Stimulated activated CD4-positive, alpha-beta T cell treated with anti-CD3 and anti-CD28 coated beads, Interleukin-2, amount 100 ng/mL, for 48 hours (primary cell): ENCODE measurements around the gene SMIM24.
"Not testable (repeated sequence)": the region's sequence is repeated elsewhere in the genome, so short reads cannot be mapped to it uniquely, and the experiment has no call there.

Experiments used
- DNase-seq, 2 donors: peaks; one replicate each; pipeline ENCODE4 v3.0.0-alpha.2; 2020

Gene SMIM24

GRCh38 chr19:3480383-3481091 is at the start of gene SMIM24:
TSS of gene SMIM24 (minus strand) at chr19:3480525. CDS start at chr19:3480463, 62 bp downstream.
- no peak for DNase-seq

- DNase-seq, result not testable (repeated sequence)
Measured at GRCh38 chr19:3529299-3529698, 49.0 kb upstream of the SMIM24 start.

GRCh38 chr19:3528539-3529211 is 48.4 kb upstream of the SMIM24 start:
- no peak for DNase-seq

GRCh38 chr19:3528080-3528479 is 47.8 kb upstream of the SMIM24 start:
- no peak for DNase-seq

DNA sequence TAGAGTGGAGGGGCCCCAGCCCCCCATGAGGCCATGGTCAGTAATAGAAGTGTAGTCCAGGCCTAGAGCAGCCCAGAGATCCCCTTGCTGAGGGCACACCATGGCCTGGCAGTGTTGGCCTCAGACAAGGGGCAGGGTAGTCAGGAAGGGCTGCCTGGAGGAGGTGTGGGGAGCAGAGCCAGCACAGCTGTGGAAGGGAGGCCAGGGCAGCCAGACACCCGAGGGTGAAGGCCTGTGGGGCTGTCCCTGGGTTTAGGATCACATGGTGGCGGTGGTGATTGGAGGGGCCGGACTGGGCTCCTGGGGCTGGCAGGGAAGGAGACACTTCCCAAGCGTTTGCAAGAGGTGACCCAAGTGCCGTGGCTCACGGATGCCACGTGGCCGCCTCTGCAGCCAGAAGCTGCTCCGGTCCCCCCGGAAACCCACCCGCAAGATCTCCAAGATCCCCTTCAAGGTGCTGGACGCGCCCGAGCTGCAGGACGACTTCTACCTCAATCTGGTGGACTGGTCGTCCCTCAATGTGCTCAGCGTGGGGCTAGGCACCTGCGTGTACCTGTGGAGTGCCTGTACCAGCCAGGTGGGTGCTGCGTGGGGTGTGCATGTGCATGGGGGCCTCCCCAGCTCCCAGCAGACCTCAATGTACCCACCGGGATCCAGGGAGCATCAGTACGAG is 47.0 kb upstream of the SMIM24 start:
- DNase-seq, result no peak

- DNase-seq, result no peak
Measured at GRCh38 chr19:3526507-3527237, 46.3 kb upstream of the SMIM24 start.

- no peak for DNase-seq
Measured at GRCh38 chr19:3524904-3525451, 44.7 kb upstream of the SMIM24 start.

DNA sequence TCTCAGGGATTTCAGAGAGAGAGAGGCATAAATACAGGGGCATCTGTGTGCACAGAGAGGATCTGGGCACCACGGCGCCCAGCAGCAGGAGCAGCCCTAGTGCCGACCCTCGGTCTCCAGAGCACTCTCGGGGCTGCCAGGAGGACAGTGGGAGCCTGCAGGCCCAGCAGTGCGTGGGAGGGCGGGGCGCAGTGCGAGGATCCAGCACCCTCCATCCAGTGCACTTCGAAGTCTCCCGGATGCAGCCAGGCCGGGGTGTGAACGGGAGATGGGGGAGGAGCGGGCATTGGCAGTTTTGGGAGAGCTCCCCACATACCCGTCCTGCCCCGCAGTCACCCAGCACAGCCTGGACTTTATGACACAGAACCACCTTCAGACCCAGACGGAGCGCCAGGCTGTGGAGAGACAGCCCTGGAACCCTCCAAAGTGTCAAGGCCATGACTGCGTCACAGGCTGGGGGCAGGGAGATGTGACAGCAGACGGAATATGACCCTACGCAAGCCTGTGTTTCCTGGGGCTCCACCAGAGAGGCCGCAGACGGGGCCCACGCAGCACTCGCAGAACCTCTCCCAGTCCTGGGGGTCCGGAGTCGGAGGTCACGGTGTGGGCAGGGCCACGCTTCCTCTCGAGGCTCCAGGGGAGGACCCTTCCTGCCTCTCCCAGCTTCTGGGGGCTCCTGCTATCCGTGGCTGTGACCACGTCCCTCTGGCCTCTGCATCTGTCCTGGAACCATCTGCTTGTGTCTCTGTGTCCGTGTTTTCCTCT is 43.9 kb upstream of the SMIM24 start:
- no peak for DNase-seq

DNA sequence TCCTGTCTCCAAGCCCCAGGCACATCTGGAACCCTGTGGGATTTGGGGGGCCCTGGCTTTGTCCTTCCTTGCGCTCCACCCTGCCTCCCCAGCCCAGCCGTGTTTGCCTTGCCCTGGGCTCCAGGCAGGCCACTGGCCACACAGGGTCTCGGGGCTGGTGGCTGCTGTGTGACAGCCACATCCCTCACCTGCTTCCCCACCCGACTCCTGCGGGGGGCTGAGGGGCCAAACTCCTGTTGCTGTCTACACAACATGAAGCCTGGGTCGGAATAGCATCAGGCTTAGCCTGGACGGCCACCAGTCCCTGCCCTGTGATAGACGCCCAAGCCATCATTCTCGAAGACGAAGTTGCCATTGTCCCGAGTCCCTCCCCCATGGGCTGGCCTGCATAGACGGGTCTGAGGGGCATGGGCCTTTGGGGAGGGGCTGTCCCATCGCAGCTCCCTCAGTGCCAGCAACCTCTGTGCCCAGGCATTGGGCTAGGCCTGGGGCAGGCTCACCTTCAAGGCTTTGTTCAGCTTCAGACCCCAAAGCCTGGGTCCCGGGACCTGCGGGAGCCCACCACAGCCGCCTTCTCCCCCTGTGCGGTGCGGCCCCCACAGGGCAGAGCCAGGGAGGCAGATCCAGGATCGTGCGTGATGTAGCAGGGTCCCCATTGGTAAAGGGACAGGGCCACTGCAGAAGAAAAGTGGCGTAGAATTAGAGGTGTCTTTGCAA is 43.2 kb upstream of the SMIM24 start:
- DNase-seq, result no peak

DNA sequence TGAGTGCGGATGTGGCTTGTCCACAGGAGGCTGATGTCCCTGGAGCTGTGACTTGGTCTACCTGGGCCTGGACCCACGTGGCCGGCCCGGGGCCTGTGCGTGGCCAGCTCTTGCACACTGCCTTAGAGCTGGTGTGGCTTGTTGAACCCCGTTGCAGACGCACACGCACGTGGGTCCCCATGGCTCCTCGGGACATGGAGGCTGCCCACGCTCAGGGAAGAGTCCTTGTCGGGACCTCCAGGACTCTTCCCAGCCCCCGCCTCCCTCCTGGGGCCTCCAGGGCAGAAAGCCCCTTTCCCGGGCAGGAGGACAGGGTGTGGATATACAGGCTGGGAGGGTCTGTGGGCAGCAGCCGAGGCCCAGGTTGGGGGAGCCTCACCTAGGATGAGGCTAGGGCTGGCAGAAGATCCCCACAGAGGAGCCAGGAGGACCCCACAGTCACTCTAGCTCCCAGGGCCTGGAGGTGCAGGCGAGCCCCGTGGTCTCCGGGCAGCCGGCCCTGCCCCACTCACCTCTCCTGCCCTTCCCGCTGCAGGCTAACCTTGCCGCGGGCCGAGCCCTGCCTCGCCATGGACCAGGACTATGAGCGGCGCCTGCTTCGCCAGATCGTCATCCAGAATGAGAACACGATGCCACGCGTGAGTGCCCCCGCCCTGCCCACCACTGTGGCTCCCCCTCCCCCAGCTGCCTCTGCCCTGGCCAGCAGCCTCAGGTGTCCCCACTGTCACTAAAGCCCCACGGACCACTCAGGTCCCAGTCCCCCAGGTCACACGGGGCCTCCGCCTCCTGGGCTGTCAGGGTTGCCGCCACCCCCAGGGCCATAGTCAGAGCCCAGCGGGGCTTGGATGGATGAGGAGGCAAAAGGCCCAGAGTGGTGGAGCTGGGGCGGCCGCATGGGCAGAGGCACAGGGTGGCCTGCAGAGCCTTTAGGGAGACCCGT is 42.4 kb upstream of the SMIM24 start:
- DNase-seq, result no peak

GRCh38 chr19:3521104-3521445 is 40.8 kb upstream of the SMIM24 start:
- DNase-seq, result no peak

GRCh38 chr19:3520166-3521103 is 40.1 kb upstream of the SMIM24 start:
- no peak for DNase-seq

DNA sequence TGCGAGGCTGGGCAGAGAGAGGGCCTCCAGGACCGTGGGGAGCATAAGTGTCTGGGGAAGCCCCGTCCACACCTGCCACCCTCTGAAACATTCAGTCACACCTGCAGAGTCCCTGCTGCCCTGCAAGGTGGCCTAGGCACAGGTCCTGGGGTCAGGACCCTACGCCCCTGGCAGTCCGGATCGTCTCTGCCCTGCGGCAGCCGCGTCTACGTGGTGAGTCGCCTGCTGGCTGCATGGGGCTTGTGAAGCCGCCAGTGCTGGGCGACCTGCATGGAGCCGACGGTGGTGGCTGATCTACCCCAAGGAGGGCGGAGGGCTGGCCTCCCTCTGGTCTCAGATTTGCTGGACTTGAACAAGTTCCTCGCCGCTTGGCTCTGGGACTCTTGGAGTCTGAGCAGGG is 38.8 kb upstream of the SMIM24 start:
- DNase-seq, result no peak

GRCh38 chr19:3518659-3519058 is 38.3 kb upstream of the SMIM24 start:
- DNase-seq, result no peak

- no peak for DNase-seq
Measured at GRCh38 chr19:3518255-3518654, 37.9 kb upstream of the SMIM24 start.

- DNase-seq, result no peak
Measured at GRCh38 chr19:3517638-3518037, 37.3 kb upstream of the SMIM24 start.

GRCh38 chr19:3516675-3517207 is 36.4 kb upstream of the SMIM24 start:
- DNase-seq, result no peak

- DNase-seq, result no peak
Measured at GRCh38 chr19:3515891-3516422, 35.6 kb upstream of the SMIM24 start.

DNA sequence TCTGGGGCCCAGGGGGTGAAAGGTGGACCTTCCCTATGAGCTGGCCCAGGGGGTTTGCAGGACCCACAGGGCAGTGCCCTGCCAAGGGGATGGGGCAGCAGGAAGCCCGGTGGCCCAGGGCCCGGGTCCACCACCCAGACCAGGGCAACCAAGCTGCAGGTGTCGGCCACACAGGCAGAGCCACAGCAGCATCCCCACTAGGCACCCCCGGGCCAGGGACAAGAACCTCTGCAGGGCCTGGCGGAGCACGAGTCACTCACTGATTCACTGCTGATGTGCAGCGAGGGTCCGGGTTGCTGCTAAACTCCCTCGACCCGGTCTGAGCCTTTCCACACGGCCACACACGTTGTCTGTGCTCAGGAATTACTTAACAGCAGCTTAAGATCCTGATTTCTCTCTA is 34.6 kb upstream of the SMIM24 start:
- DNase-seq, result no peak
